Cardiac muscle cell (in vitro differentiated cells and primary cell): ENCODE measurements around the gene KRT15. TPM values are rescaled to one million over a fixed set of nuclear protein-coding genes. Genes with fewer than 3 reads are reported as not detected.

ENCODE experiments used
- DNase-seq, 2 donors: peaks; one replicate each; pipeline versions ENCODE4 v3.0.0 to v3.0.0-alpha.2; 2010 to 2017; ENCODE audit warnings: low read depth in 1 of 2, low spot score in 1 of 2
- H3K27ac ChIP-seq: fragments of 200-600 bp; sonication (generic); 2 replicates; pipeline ENCODE4 v1.5.1; 2016
- H3K27me3 ChIP-seq: fragments of 200-600 bp; sonication (generic); 2 replicates; pipeline ENCODE4 v1.6.0; 2016; ENCODE audit warnings: control low read depth
- H3K36me3 ChIP-seq: fragments of 200-600 bp; sonication (generic); 2 replicates; pipeline ENCODE4 v1.5.1; 2016; ENCODE audit warnings: control low read depth
- H3K4me1 ChIP-seq: fragments of 200-600 bp; sonication (generic); 2 replicates; pipeline ENCODE4 v1.8.1; 2017; ENCODE audit warnings: low read depth, mild to moderate bottlenecking, mixed run types
- H3K4me3 ChIP-seq: fragments of 200-600 bp; sonication (generic); 2 replicates; pipeline ENCODE4 v1.5.1; 2016; ENCODE audit warnings: mild to moderate bottlenecking
- H3K9me3 ChIP-seq: fragments of 200-600 bp; sonication (generic); 2 replicates; pipeline ENCODE4 v1.5.1; 2017; ENCODE audit warnings: low read depth, mild to moderate bottlenecking, control low read depth
- CTCF ChIP-seq: IDR thresholded peaks from 2 replicates; pipeline ENCODE4 v1.5.1; 2012; ENCODE audit warnings: low read depth, mild to moderate bottlenecking, low read length
- polyA plus RNA-seq: library from polyadenylated mRNA; unstranded; fragments of >200 nt; fragmentation: Nextera tagmentation; extraction: Ambion mirVana; gene quantifications from 2 replicates; pipeline ENCODE4 v1.2.1, GENCODE V29; 2016
- total RNA-seq: library from RNA; depleted of rRNA; stranded (reverse); fragments of >200 nt; gene quantifications from 2 replicates; pipeline ENCODE4 v1.2.3, GENCODE V29; 2016

Gene KRT15
- total and polyA plus RNA-seq, 2 experiments from 2014 or later: 0.09 TPM; not detected in 1

- Histone ChIP-seq H3K36me3 (no peaks in the 10 kb centered on the region), H3K27me3 (no peaks in the 10 kb centered on the region), H3K4me1 (no peaks in the 10 kb centered on the region), H3K4me3 (no peak overlapping the region), H3K9me3 (no peaks in the 10 kb centered on the region), H3K27ac (no peak overlapping the region)
- no peak for TF ChIP-seq CTCF
- DNase-seq: no peak
Measured at GRCh38 chr17:41553176-41553575, 34.5 kb upstream of the KRT15 start.

GRCh38 chr17:41552455-41552854 is 33.8 kb upstream of the KRT15 start:
- Histone ChIP-seq H3K36me3 (no peaks in the 10 kb centered on the region), H3K9me3 (no peaks in the 10 kb centered on the region), H3K4me1 (peaks cover 4% of the 10 kb centered on the region), H3K27ac (no peak overlapping the region), H3K27me3 (no peaks in the 10 kb centered on the region), H3K4me3 (no peak overlapping the region)
- TF ChIP-seq CTCF: no peak
- no peak for DNase-seq

- no peak overlapping the region for H3K4me3 ChIP-seq
- DNase-seq: peak in 1 of 2 donors; percentile 38
- no peaks in the 10 kb centered on the region for H3K36me3 ChIP-seq
- H3K27ac ChIP-seq: no peak overlapping the region
- H3K9me3 ChIP-seq: no peaks in the 10 kb centered on the region
- TF ChIP-seq CTCF: no peak
- H3K4me1 ChIP-seq: peaks cover 10% of the 10 kb centered on the region
- no peaks in the 10 kb centered on the region for H3K27me3 ChIP-seq
Measured at GRCh38 chr17:41551365-41551764, 32.7 kb upstream of the KRT15 start.

GRCh38 chr17:41549596-41550039 is 30.9 kb upstream of the KRT15 start:
- Histone ChIP-seq H3K9me3 (no peaks in the 10 kb centered on the region), H3K4me1 (peaks cover 16% of the 10 kb centered on the region), H3K27ac (no peak overlapping the region), H3K36me3 (no peaks in the 10 kb centered on the region), H3K4me3 (no peak overlapping the region), H3K27me3 (no peaks in the 10 kb centered on the region)
- DNase-seq: no peak
- TF ChIP-seq CTCF: no peak

- H3K4me3 ChIP-seq: no peak overlapping the region
- H3K27me3 ChIP-seq: no peaks in the 10 kb centered on the region
- H3K36me3 ChIP-seq: no peaks in the 10 kb centered on the region
- H3K4me1 ChIP-seq: peaks cover 22% of the 10 kb centered on the region
- no peaks in the 10 kb centered on the region for H3K9me3 ChIP-seq
- H3K27ac ChIP-seq: no peak overlapping the region
- peak; percentile 90 for DNase-seq
- TF ChIP-seq CTCF: peak; percentile 80
Measured at GRCh38 chr17:41548844-41549595, 30.3 kb upstream of the KRT15 start.
